Hematopoietic multipotent progenitor cell treated with erythropoietin and hydrocortisone succinate and interleukin-3 and kit ligand, for 4 days (in vitro differentiated cells): ENCODE results near the gene UROD.
"Not testable (repeated sequence)": the region's sequence is repeated elsewhere in the genome, so short reads cannot be mapped to it uniquely, and the experiment has no call there.

ENCODE experiments used
- DNase-seq: peaks from one replicate; pipeline ENCODE4 v3.0.0-alpha.2; 2015

The UROD gene

DNA sequence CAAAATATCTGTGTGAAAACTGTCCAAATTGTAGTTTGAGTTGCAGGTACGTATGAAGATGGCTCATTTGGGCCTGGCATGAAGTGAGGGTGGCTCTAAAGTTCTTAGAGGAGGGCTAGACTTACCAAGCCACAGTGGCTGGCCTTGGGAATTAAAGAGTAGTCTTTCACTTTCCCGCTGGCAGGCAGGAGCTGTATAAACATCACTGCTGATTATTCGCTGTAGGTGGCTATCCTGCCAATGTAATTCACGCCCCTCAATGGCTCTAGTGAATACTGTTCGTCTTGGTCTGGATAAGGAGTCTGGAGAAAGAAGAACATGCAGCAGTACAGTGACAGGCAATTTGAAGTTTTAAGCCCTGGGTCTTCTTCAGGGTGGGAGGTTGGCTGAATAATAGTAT, 31.0 kb downstream of the UROD start:
- no peak for DNase-seq

DNA sequence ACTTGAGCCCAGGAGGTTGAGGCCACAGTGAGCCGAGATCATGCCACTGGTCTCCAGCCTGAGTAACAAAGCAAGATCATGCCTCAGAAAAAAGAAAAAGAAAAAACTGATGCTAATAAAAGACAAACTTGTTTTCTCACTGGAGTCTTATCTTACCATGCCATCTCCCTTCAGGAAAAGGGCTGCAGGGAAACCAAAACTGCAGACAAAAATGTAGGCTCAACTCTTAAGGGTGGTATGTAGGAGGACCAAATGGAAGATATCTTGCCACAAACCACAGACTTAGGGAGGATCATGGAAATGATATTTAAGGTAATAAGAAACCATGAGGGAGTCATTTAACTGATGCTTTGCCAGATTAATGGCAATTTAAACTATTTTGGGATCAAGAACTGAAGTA, 32.9 kb downstream of the UROD start:
- no peak for DNase-seq

DNA sequence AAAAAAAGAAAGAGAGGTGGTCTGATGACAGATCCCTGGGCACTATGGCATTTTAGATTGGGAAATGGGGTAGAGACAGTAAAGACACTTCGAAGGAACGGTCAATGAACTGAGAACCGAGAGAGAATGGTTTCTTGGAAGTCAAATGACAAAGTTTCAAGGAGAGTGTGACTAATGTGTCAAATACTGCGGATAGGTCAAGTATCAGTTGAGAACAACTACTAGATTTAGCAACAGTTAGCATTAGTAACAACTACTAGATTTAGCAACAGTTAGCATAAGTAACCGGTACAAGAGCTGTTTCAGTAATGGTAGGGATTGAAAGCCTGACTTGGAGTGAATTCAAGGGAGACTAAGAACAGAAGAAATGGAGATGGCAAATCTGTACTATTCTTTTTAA, 35.0 kb downstream of the UROD start:
- no peak for DNase-seq

DNA sequence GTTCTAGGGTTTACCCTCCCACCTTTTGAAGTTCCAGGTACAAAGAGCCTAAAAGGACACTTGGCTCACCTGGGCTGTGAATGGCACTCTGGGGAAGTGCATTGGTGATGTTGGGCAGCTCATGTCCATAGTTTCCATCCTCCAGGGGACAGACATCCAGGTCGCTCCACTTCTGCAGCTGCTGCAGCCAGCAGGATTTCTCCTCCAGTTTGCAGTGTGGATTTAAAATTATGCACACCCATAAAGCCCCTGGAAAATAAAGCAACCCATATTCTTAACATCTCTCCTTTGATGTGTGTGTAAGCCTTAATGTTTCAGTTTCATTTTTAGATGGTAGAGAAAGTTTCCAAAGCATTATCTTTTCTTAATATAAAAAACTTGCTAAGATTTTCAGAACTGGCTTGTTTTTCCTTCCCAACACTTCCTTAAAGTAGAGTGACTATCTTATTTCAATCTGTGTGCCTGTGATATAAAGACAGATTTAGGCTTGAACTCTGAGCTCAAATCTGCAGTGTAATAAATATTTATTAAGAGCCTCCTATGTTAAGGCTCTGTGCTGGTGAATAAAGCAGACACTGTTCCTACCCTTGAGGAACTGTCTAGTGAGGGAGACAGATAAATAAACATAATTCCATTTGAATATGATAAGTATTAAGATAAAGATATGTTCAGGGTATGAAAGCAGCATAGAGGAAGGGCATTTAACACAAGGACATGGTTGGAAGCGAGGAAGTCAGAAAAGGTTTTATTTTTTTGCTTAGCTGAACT, 39.1 kb downstream of the UROD start:
- no peak for DNase-seq

DNA sequence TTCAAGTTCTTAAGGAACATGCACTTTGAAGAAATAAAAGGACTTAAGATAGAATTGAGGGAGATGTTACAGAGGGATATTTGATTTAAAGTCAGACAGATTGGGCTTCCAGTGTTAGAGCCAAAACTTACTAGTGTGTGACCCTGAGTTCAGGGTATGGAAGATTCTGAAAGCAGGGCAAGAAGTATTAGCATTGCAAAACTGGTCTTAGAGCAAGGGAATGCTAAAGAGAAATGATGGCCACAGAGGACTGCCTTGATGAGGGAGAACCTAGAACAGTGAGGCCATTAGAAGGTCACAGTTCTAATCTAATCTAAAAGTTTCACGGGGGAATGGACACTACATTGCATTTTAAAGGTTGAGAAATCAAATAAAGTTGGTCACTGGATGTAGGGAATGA, 45.5 kb downstream of the UROD start:
- no peak for DNase-seq

DNA sequence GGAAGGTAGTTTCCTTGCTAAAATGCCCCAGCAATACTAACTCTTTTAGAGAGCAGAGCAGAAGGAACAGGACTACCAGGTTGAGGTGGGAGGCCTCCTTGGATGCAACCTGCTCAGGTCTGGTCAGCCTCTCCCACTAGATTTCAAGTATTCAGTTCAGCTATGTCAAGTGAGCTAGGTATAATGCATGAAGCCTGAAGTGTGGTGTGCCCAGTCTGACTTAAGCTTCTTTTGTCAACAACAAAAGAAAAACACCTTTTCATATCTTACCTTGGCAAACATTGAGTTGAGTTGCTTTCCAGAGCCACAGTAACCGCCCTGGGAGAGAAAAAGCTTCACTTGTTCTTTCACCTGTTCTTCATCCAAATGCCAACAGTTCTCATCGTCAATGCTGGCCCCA, 47.8 kb downstream of the UROD start:
- no peak for DNase-seq

DNA sequence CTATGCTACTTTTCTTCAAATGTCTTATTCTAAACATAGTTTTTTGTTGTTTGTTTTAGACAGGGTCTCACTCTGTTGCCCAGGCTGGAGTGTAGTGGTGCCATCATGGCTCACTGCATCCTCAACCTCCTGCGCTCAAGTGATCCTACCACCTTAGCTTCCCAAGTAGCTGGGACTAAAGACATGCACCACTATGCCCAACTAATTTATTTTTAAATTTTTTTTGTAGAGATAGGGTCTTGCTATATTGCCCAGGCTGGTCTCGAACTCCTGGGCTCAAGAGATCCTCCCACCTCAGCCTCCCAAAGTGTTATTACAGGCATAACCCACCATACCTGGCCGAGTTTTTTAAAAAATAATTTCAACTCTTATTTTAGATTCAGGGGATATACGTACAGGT, 50.4 kb downstream of the UROD start:
- DNase-seq, result not testable (repeated sequence)

DNA sequence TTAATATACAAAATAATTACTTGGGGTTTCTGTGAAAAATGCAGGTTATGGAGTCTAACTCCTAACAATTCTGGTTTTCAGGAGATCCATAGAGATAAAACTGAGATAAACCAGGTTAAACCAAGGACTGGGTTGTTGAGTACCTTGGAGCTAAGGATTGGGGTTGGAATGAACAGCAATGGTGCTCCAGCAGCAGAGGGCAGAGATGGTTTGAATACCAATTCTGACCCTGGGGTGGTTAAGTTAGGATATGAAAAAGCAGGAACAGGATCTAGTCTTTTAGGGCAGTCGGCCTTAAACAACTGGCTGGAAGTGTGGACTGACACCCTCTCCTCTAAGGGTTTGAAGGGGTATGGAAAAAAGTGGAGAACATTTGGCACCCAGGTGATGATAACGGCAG, 53.0 kb downstream of the UROD start:
- DNase-seq, result no peak
